ENCODE measurements around the gene GTPBP1.

Gene GTPBP1

DNA sequence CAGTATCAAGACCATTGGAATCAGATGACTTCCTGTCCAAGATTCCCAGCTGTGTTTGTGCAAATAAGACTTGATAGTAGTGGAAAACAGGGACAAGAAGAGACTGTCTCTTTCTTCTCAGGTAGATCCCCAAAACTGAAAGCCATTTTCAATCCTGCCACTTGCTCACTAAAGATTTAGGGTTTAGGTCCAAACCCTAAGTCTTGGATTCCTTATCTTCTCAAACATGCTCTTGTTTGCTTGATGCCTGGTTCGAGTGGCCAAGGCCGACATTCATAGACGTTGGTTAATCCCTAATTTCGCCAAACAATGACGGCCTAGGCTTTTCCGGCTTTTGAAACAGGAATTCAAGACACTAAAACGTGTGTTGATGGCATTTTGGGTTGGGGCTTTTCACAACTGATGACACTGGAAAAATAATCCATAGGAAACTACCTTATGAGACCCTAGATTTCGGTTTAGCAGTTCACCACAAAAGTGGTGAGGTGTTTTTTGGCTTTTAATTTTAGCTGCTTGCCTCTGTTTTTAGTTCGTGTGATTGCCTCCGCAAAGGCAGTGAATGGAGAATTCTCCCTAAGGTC, 1.0 kb upstream of the GTPBP1 start:
- no peaks in the 10 kb centered on the region for H3K9me2 ChIP-seq (replicated peaks; ENCODE audit: insufficient read depth, low read length)
- H3K4me2 ChIP-seq (ENCODE audit: low read depth, low read length, poor library complexity, severe bottlenecking): peak overlapping the region; percentile 80

DNA sequence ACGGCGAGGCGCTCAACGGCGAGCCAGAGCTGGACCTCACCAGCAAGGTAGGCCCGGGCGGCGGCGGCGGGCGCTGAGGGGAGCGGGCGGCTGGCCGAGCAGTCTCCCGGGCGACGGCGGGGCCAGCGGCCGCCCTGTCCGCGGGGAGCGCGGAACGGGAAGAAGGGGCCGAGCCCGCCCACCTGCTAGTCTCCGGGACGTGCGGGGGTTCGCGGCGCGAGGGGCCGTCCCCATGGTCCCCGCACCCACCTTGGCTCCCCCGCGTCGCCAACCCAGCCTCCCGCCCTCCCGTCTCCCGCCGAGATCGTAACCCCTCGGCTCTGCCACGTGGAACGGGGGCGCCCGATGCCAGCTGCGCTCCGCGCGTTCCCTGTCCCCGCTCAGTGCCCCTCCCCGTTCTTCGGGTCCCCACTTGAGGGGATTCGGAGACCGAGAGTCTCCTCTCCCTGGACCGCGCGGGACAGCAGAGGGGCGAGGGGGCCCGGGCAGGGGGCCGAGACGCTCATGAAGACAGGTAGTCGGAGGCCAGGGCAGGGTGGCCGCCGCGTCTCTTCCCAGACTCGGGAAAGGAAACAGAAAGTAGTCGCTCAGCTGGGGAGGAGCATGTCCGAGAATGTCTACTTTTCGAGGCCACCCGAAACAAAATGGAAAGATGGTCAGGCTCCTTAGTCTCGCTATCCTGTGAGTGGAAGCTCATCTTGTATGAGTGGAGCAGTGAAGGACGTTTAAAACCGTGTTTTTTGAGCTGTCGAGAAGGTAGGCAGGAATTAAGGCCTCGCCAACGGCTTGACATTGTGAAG, 557 bp downstream of the GTPBP1 start:
- Histone ChIP-seq H3K27ac (ENCODE audit: low read depth, low read length) (peak overlapping the region; percentile 56), H3K9me3 (ENCODE audit: insufficient read depth, low read length) (no peaks in the 10 kb centered on the region), H4K20me1 (ENCODE audit: low read depth, low read length) (peaks cover 5% of the 10 kb centered on the region; the same call in 1 of the 2 replicates)

More for the DNA sequence above, 1.0 kb upstream of the GTPBP1 start:
- H2AFZ ChIP-seq (ENCODE audit: low read depth, low read length, severe bottlenecking): peak overlapping the region; percentile 66
- TF ChIP-seq, protein P1, sequence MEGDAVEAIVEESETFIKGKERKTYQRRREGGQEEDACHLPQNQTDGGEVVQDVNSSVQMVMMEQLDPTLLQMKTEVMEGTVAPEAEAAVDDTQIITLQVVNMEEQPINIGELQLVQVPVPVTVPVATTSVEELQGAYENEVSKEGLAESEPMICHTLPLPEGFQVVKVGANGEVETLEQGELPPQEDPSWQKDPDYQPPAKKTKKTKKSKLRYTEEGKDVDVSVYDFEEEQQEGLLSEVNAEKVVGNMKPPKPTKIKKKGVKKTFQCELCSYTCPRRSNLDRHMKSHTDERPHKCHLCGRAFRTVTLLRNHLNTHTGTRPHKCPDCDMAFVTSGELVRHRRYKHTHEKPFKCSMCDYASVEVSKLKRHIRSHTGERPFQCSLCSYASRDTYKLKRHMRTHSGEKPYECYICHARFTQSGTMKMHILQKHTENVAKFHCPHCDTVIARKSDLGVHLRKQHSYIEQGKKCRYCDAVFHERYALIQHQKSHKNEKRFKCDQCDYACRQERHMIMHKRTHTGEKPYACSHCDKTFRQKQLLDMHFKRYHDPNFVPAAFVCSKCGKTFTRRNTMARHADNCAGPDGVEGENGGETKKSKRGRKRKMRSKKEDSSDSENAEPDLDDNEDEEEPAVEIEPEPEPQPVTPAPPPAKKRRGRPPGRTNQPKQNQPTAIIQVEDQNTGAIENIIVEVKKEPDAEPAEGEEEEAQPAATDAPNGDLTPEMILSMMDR (IDR thresholded peaks at IDR 0.05; ENCODE audit: insufficient read depth, low read length, poor library complexity, severe bottlenecking): no peak
- TF ChIP-seq EZH2phosphoT487 (conservative IDR thresholded peaks at IDR 0.05; ENCODE audit: low read length): no peak
- 0 out of 2 replicates have a peak, but pooled peaks cover 4% of the 10 kb centered on the region for H3F3A ChIP-seq (ENCODE audit: insufficient read depth)
- peak overlapping the region; percentile 45 for H3K27ac ChIP-seq (ENCODE audit: low read depth, low read length)
- peaks cover 47% of the 10 kb centered on the region for H3K79me2 ChIP-seq (ENCODE audit: insufficient read depth, low read length)
- no peaks in the 10 kb centered on the region for H3K9me3 ChIP-seq (ENCODE audit: insufficient read depth, low read length)
- H3K27me3 ChIP-seq (ENCODE audit: low read length): no peaks in the 10 kb centered on the region
- no peaks in the 10 kb centered on the region for H3K36me3 ChIP-seq (ENCODE audit: low read length)
- H3K9ac ChIP-seq (ENCODE audit: low read length): peak overlapping the region; percentile 60
- peaks cover 5% of the 10 kb centered on the region; the same call in 1 of the 2 replicates for H4K20me1 ChIP-seq (ENCODE audit: low read depth, low read length)
- H3K4me3 ChIP-seq (ENCODE audit: insufficient read depth, low read length, poor library complexity, severe bottlenecking): peak overlapping the region; percentile 50

DNA sequence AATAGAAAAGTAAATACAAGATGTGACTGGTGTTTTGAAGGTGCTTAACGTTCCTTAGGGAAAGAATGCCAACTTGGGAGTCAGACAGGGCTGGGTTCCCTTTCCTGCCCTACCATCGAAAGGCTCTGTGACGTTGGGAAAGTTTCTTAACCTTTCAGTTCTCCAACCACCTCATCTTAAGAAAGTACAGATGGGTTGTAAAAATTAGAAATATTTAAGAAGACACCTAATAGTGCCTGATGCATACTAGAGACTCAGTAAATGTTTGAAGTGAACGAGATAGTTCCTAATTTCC, 1.1 kb downstream of the GTPBP1 start:
- no peak overlapping the region for H2AFZ ChIP-seq (ENCODE audit: low read depth, low read length, severe bottlenecking)
- 0 out of 2 replicates have a peak, but pooled peaks cover 4% of the 10 kb centered on the region for H3F3A ChIP-seq (ENCODE audit: insufficient read depth)
- H3K4me2 ChIP-seq (ENCODE audit: low read depth, low read length, poor library complexity, severe bottlenecking): peak overlapping the region; percentile 74
- H3K9me3 ChIP-seq (ENCODE audit: insufficient read depth, low read length): no peaks in the 10 kb centered on the region
- H3K36me3 ChIP-seq (ENCODE audit: low read length): no peaks in the 10 kb centered on the region
- peaks cover 60% of the 10 kb centered on the region for H3K79me2 ChIP-seq (ENCODE audit: insufficient read depth, low read length)
- peak overlapping the region; percentile 82 for H3K4me3 ChIP-seq (ENCODE audit: insufficient read depth, low read length, poor library complexity, severe bottlenecking)
- H4K20me1 ChIP-seq (ENCODE audit: low read depth, low read length): peaks cover 5% of the 10 kb centered on the region; the same call in 1 of the 2 replicates
- H3K9ac ChIP-seq (ENCODE audit: low read length): peak overlapping the region; percentile 83
- H3K9me2 ChIP-seq (replicated peaks; ENCODE audit: insufficient read depth, low read length): no peaks in the 10 kb centered on the region
- H3K27ac ChIP-seq (ENCODE audit: low read depth, low read length): peak overlapping the region; percentile 56; the same call in 1 of the 2 replicates
- TF ChIP-seq, protein P1 (IDR thresholded peaks at IDR 0.05; ENCODE audit: insufficient read depth, low read length, poor library complexity, severe bottlenecking): no peak
- no peak for TF ChIP-seq EZH2phosphoT487 (conservative IDR thresholded peaks at IDR 0.05; ENCODE audit: low read length)
- H3K27me3 ChIP-seq (ENCODE audit: low read length): no peaks in the 10 kb centered on the region

More for the DNA sequence above, 557 bp downstream of the GTPBP1 start:
- Histone ChIP-seq H3K9ac (ENCODE audit: low read length) (peak overlapping the region; percentile 83), H3F3A (ENCODE audit: insufficient read depth) (0 out of 2 replicates have a peak, but pooled peaks cover 4% of the 10 kb centered on the region), H3K4me3 (ENCODE audit: insufficient read depth, low read length, poor library complexity, severe bottlenecking) (peak overlapping the region; percentile 82), H3K27me3 (ENCODE audit: low read length) (no peaks in the 10 kb centered on the region), H2AFZ (ENCODE audit: low read depth, low read length, severe bottlenecking) (peak overlapping the region; percentile 11), H3K9me2 (replicated peaks; ENCODE audit: insufficient read depth, low read length) (no peaks in the 10 kb centered on the region), H3K4me2 (ENCODE audit: low read depth, low read length, poor library complexity, severe bottlenecking) (peak overlapping the region; percentile 74), H3K79me2 (ENCODE audit: insufficient read depth, low read length) (peaks cover 55% of the 10 kb centered on the region), H3K36me3 (ENCODE audit: low read length) (no peaks in the 10 kb centered on the region)
- TF ChIP-seq EZH2phosphoT487 (conservative IDR thresholded peaks at IDR 0.05; ENCODE audit: low read length): no peak
- TF ChIP-seq, protein P1 (IDR thresholded peaks at IDR 0.05; ENCODE audit: insufficient read depth, low read length, poor library complexity, severe bottlenecking): no peak

Data from SU-DHL-6 (cell line).